Astrocyte (in vitro differentiated cells and primary cell): ENCODE results near the gene MN1.

ENCODE experiments used
- EZH2 ChIP-seq: IDR thresholded peaks from 2 replicates; pipeline ENCODE4 v1.6.1; 2012; ENCODE audit warnings: mild to moderate bottlenecking, low read length, inconsistent platforms; ENCODE audit not compliant: insufficient read depth
- TF ChIP-seq, protein P1 (sequence below): IDR thresholded peaks from 2 replicates; pipeline ENCODE4 v1.5.1; 2011; ENCODE audit warnings: low read depth, mild to moderate bottlenecking, inconsistent platforms, low read length, moderate library complexity; ENCODE audit not compliant: insufficient read depth

DNA sequence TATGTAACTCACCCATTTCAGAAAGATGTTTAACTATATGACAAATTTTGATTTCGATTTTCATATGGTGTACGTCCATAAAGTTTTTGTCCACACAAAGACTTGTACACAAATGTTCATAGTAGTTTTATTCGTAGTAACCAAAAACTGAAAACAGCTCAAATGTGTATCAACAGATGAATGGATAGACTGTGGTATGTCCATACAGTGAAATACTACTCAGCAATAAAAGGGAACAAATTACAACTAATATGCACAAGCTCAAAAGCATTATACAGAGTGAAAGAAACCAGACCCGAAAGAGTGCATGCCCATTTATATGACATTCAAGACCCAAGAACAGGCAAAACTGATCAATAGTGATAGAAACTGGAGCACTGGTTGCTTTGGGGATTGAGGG lies 64.0 kb downstream of the MN1 start:
- TF ChIP-seq, protein P1, sequence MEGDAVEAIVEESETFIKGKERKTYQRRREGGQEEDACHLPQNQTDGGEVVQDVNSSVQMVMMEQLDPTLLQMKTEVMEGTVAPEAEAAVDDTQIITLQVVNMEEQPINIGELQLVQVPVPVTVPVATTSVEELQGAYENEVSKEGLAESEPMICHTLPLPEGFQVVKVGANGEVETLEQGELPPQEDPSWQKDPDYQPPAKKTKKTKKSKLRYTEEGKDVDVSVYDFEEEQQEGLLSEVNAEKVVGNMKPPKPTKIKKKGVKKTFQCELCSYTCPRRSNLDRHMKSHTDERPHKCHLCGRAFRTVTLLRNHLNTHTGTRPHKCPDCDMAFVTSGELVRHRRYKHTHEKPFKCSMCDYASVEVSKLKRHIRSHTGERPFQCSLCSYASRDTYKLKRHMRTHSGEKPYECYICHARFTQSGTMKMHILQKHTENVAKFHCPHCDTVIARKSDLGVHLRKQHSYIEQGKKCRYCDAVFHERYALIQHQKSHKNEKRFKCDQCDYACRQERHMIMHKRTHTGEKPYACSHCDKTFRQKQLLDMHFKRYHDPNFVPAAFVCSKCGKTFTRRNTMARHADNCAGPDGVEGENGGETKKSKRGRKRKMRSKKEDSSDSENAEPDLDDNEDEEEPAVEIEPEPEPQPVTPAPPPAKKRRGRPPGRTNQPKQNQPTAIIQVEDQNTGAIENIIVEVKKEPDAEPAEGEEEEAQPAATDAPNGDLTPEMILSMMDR = no peak
- no peak for TF ChIP-seq EZH2
